ENCODE data around the gene GMNN.

GMNN gene

DNA sequence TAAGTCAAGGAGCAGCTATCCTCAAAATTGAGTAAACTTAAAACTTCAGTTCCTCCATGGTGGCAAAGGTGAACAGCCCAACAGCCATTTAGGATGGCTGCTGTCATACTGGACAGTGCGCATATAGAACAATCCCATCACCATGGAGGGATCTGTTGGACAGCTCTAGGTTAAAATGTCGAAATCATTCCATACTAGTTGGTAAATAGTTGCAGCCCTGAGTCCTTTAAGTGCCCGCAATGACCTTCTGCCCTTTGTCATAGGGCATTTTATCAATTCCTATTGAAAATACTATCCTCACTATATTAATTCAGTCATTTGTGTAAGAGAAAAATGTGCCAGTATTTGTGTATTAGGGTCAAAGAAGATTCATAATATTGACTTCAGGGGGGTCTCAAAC is 32.8 kb downstream of the GMNN start:
- DNase-seq (ENCODE audit: low read depth, low spot score) = no peak

- DNase-seq (ENCODE audit: low read depth, low spot score) = no peak
These were observed 35.0 kb downstream of the GMNN start for GRCh38 chr6:24809728-24810127.

- no peak for DNase-seq (ENCODE audit: low read depth, low spot score)
These were observed 43.6 kb downstream of the GMNN start for GRCh38 chr6:24818346-24818745.

- no peak for DNase-seq (ENCODE audit: low read depth, low spot score)
These were observed 47.2 kb downstream of the GMNN start for GRCh38 chr6:24821860-24822444.

GRCh38 chr6:24822696-24823095 is 48.0 kb downstream of the GMNN start:
- no peak for DNase-seq (ENCODE audit: low read depth, low spot score)

DNA sequence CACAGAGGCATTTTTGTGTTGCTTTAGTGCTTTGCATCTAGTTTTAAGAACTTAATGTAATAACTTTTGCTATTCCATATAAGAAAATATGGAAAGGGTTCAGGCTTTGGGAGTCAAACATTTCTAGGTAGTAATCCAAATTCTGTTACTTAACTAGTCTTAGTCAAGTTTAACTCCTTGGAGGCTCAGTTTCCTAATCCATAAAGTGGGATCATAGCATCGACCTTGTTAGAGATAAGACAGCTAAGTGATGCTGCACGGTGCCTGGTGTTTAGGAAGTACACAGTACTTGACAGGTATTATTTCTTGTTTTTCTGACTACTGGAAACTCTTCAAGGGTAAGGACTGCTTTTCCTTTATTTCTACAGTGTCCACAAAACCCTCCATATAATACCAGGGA is 48.4 kb downstream of the GMNN start:
- DNase-seq (ENCODE audit: low read depth, low spot score) = no peak

- DNase-seq (ENCODE audit: low read depth, low spot score) = no peak
These were observed 49.6 kb downstream of the GMNN start for GRCh38 chr6:24824142-24824938.

DNA sequence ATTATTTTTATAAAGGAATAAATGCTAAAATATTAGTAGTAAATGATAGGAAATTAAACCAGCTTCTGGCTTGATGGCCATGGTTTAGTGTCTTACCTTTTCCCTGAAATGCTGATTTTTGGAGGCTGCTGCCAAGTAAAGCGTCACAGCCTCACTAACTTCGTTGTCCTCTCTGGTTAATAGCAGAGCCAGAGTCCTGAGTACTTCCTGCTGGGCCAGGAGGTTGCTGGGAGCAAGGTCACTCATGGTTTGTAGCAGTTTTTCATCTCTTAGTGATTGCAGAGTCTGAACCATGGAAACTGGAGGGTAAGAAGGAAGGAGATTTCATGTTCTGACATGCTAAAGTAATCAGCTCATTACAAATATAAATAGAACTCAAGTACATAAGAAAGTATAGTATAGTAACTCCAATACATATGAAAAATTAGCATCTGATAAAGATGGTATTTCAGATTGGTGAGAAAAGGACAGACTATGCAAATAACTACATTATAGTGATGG is 50.4 kb downstream of the GMNN start:
- DNase-seq (ENCODE audit: low read depth, low spot score) = no peak

GRCh38 chr6:24827162-24827561 is 52.4 kb downstream of the GMNN start:
- no peak for DNase-seq (ENCODE audit: low read depth, low spot score)

DNA sequence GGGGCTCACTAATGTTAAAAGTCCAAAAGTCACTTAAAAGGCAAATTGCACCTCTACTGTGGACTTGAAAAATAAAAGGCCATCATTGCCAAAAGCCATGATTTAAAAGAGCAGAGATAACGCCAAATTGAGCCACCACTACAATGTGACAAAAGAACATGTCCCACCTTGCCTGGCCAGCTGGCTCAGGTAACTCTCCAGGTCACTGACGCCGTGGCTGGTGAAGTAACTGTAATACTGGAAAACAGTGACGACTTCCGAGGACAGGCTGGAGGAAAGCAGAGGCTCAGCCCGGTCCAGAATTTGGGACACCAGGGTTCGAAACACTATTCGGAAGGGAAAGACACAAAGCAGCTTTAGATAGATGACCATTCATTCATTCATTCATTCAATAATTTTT is 53.2 kb downstream of the GMNN start:
- DNase-seq (ENCODE audit: low read depth, low spot score) = no peak

DNA sequence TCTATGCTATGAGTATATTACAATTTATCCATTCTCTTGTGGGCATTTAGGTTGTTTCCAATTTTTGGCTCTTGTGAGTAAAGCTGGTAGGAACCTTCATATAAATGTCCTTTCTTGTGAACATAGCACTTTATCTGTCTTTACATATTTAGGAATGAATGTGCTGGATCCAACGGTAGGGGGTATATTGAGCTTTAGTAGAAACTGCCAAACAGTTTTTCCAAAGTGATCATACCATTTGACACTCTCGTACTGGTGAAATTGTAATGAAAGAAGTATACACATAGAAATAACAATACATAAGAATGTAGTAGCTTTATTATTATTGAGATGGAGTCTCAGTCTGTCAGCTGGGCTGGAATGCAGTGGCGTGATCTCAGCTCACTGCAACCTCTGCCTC is 54.9 kb downstream of the GMNN start:
- DNase-seq (ENCODE audit: low read depth, low spot score) = no peak

- no peak for DNase-seq (ENCODE audit: low read depth, low spot score)
These were observed 57.3 kb downstream of the GMNN start for GRCh38 chr6:24831771-24832716.

- no peak for DNase-seq (ENCODE audit: low read depth, low spot score)
These were observed 58.1 kb downstream of the GMNN start for GRCh38 chr6:24832794-24833193.

DNA sequence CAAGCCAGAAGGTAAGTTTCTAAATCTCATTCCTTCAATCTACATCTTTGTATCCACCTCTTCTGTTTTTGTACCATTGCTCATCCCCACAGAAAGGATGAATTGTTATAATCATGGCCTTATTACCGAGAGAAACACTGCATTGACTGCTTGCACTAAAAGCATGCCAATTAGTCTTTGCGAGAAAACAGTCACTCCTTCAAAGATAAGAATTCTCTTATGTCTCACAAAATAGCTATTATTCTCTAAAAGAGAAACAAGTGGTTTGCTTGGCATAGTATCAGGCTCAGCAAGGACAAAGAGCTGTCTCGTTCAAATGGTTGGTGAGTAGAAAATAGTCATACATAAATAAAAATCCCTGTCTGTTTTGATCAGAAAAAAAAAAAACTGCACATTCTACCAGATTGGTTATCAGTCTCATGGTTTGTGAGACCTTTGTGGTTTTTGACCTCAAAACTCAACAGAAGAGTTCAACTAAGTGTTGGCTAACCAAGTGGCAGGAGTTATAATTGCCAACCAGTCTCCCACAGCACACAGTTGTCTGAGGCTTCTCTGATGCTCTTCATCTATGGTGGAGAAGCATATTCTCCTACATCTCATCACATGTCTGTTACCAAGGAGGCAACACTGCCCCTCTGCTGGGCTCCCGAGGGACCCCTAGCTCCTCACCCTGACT is 59.1 kb downstream of the GMNN start:
- no peak for DNase-seq (ENCODE audit: low read depth, low spot score)
